Osteocyte (in vitro differentiated cells): ENCODE results near the gene ZSCAN25. TPM values are rescaled to one million over a fixed set of nuclear protein-coding genes. Genes with fewer than 3 reads are reported as not detected.

Source experiments
- DNase-seq: peaks from one replicate; pipeline ENCODE4 v3.0.0; 2021; ENCODE audit warnings: mixed read lengths; ENCODE audit not compliant: unreplicated experiment; ENCODE audit errors: extremely low spot score
- H3K27ac Mint-ChIP-seq: one replicate; pipeline ENCODE4 v1.8.0; 2021; ENCODE audit warnings: mild to moderate bottlenecking, mixed read lengths; ENCODE audit not compliant: unreplicated experiment
- H3K27me3 Mint-ChIP-seq: one replicate; pipeline ENCODE4 v1.8.0; 2021; ENCODE audit warnings: mixed read lengths; ENCODE audit not compliant: unreplicated experiment
- H3K36me3 Mint-ChIP-seq: one replicate; pipeline ENCODE4 v1.8.0; 2021; ENCODE audit warnings: mixed read lengths; ENCODE audit not compliant: unreplicated experiment
- H3K4me1 Mint-ChIP-seq: one replicate; pipeline ENCODE4 v1.8.0; 2021; ENCODE audit warnings: mixed read lengths; ENCODE audit not compliant: unreplicated experiment
- H3K4me3 Mint-ChIP-seq: one replicate; pipeline ENCODE4 v1.8.0; 2021; ENCODE audit warnings: mild to moderate bottlenecking, moderate library complexity, mixed read lengths; ENCODE audit not compliant: unreplicated experiment
- H3K9me3 Mint-ChIP-seq: one replicate; pipeline ENCODE4 v1.8.0; 2021; ENCODE audit warnings: mixed read lengths; ENCODE audit not compliant: unreplicated experiment
- CTCF ChIP-seq: fragments of 200-600 bp; sonication (generic); IDR thresholded peaks from 2 replicates; pipeline ENCODE4 v1.5.0; 2021; ENCODE audit warnings: antibody characterized with exemption, mild to moderate bottlenecking, moderate library complexity
- total RNA-seq: library from RNA; stranded (reverse); gene quantifications from 2 replicates; pipeline ENCODE4 v1.2.1, GENCODE V29; 2021

Gene ZSCAN25
- total RNA-seq, 1 donor from 2014 or later: 20.7 TPM

- Mint-ChIP-seq H3K4me1 (no peaks in the 10 kb centered on the region), H3K36me3 (peaks cover 6% of the 10 kb centered on the region), H3K4me3 (no peak overlapping the region), H3K27ac (no peak overlapping the region), H3K9me3 (no peaks in the 10 kb centered on the region), H3K27me3 (no peaks in the 10 kb centered on the region)
- DNase-seq: no peak
- no peak for TF ChIP-seq CTCF
Observed at GRCh38 chr7:99638731-99639130, 22.0 kb downstream of the ZSCAN25 start.

- no peaks in the 10 kb centered on the region for H3K27me3 Mint-ChIP-seq
- DNase-seq: no peak
- H3K9me3 Mint-ChIP-seq: no peaks in the 10 kb centered on the region
- TF ChIP-seq CTCF: no peak
- H3K4me1 Mint-ChIP-seq: no peaks in the 10 kb centered on the region
- H3K4me3 Mint-ChIP-seq: no peak overlapping the region
- no peak overlapping the region for H3K27ac Mint-ChIP-seq
- peaks cover 8% of the 10 kb centered on the region for H3K36me3 Mint-ChIP-seq
Observed at GRCh38 chr7:99639267-99639666, 22.5 kb downstream of the ZSCAN25 start.

GRCh38 chr7:99642027-99642426, 25.3 kb downstream of the ZSCAN25 start:
- Mint-ChIP-seq H3K36me3 (peaks cover 25% of the 10 kb centered on the region), H3K4me1 (no peaks in the 10 kb centered on the region), H3K27ac (no peak overlapping the region), H3K27me3 (no peaks in the 10 kb centered on the region), H3K9me3 (peaks cover 13% of the 10 kb centered on the region), H3K4me3 (no peak overlapping the region)
- TF ChIP-seq CTCF: no peak
- no peak for DNase-seq

GRCh38 chr7:99643464-99643863, 26.7 kb downstream of the ZSCAN25 start:
- TF ChIP-seq CTCF: no peak
- no peaks in the 10 kb centered on the region for H3K27me3 Mint-ChIP-seq
- H3K9me3 Mint-ChIP-seq: peaks cover 13% of the 10 kb centered on the region
- DNase-seq: no peak
- H3K27ac Mint-ChIP-seq: no peak overlapping the region
- H3K36me3 Mint-ChIP-seq: peaks cover 28% of the 10 kb centered on the region
- no peaks in the 10 kb centered on the region for H3K4me1 Mint-ChIP-seq
- H3K4me3 Mint-ChIP-seq: no peak overlapping the region

GRCh38 chr7:99644431-99644830, 27.7 kb downstream of the ZSCAN25 start:
- TF ChIP-seq CTCF: no peak
- H3K4me3 Mint-ChIP-seq: no peak overlapping the region
- no peak overlapping the region for H3K27ac Mint-ChIP-seq
- H3K9me3 Mint-ChIP-seq: peaks cover 13% of the 10 kb centered on the region
- no peaks in the 10 kb centered on the region for H3K27me3 Mint-ChIP-seq
- H3K4me1 Mint-ChIP-seq: no peaks in the 10 kb centered on the region
- DNase-seq: no peak
- peaks cover 28% of the 10 kb centered on the region for H3K36me3 Mint-ChIP-seq
